Measurements from ENCODE around the gene LRP5. TPM values are rescaled to one million over a fixed set of nuclear protein-coding genes. Genes with fewer than 3 reads are reported as not detected.

Gene LRP5
- total RNA-seq, 4 donors from 2014 or later, result 32.6 to 68.9 (median 42.5) TPM

DNA sequence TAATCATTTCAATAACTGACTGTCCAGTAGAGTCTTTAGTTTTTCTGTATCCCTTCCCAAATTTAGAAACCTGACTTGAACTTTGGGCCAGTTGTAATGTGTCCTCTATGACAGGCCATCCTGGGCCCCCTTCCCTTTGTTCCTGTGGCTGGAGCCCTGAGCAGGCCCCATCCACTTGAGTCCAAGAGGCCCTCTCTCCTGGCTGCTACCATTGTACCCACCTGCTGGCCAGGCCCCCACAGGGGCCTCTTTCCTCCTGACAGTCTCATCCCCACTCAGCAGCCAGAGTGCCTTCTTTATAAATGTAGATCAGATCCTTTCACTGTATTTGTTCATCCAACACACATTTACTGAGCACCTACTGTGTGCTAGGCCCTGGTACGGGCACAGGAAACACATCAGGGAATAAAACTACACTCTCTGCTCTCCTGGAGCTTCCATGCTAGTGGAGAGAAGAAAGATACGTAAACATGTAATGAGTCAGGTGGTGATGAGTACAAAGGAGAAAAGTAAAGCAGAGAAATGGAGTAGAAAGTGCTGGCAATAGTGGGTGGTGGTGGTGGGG, 2.7 kb upstream of the LRP5 start:
- Histone ChIP-seq H3K36me3 (no peaks in the 10 kb centered on the region), H3K27me3 (no peaks in the 10 kb centered on the region), H3K9me3 (no peaks in the 10 kb centered on the region), H3K4me3 (no peak overlapping the region), H3K27ac (peak overlapping the region in 3 of 4 donors; percentile 19 to 29 (median 20)), H3K4me1 (peaks cover 0 to 22% (median 3%) of the 10 kb centered on the region in 3 donors)
- no peak for TF ChIP-seq POLR2A (IDR thresholded peaks at IDR 0.05)
- TF ChIP-seq POLR2AphosphoS5 (IDR thresholded peaks at IDR 0.05), result no peak
- TF ChIP-seq EP300 (IDR thresholded peaks at IDR 0.05), result no peak
- TF ChIP-seq, protein P1, sequence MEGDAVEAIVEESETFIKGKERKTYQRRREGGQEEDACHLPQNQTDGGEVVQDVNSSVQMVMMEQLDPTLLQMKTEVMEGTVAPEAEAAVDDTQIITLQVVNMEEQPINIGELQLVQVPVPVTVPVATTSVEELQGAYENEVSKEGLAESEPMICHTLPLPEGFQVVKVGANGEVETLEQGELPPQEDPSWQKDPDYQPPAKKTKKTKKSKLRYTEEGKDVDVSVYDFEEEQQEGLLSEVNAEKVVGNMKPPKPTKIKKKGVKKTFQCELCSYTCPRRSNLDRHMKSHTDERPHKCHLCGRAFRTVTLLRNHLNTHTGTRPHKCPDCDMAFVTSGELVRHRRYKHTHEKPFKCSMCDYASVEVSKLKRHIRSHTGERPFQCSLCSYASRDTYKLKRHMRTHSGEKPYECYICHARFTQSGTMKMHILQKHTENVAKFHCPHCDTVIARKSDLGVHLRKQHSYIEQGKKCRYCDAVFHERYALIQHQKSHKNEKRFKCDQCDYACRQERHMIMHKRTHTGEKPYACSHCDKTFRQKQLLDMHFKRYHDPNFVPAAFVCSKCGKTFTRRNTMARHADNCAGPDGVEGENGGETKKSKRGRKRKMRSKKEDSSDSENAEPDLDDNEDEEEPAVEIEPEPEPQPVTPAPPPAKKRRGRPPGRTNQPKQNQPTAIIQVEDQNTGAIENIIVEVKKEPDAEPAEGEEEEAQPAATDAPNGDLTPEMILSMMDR (IDR thresholded peaks at IDR 0.05), result no peak
- ATAC-seq, result no peak
- WGBS, 2 donors (ENCODE audit: low coverage in 1 of 2), result 93% methylated on average over 2 of the region's 2 CpGs; no CpG with 5 or more reads in 1 of the 2 donors

DNA sequence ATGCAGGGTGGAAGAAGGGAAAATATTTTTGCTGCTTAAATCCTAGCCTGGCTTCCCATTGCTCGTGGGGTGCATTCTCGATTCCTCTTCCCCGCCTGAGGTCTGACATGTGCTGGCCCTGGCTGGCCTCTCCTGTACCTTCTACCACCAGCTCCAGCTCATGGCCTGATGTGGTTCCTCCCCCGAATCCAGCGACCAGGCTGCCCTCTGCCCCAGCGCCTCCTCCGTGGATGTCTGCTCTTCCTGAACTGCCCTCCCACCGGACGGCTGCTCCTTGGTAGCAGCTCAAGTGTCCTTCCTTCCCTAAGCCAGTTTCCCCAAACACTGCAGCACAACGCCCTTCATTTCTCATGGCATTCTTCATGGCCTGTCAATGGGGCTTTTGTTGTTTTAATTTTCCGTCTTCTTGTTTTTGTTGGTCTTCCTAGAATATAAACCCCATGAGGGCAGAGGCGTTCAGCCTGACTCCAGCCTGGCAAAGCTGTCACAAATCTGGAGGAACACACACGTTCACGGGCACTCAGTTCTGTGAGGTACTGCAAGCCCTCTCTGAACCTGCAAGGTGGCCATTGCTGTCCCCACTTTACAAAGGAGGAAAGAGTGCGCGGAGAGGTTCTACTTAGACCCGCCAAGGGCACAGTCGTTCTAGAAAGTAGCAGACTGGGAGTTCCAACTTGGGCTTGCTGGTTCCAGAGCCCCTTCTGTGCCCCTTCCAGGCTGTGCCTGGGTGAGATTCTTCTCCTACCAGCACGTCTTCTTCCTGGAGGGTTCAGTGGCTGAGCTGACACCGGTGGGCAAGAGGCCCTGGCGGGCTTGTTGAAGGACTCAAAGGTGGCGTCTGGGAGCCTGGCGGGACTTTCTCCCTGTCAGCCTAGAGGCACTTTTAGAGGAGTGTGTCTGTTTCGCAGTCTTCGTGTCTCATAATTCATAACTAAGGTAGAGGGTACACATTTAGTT, 953 bp upstream of the LRP5 start:
- TF ChIP-seq POLR2A (IDR thresholded peaks at IDR 0.05) (no peak), EP300 (IDR thresholded peaks at IDR 0.05) (no peak), POLR2AphosphoS5 (IDR thresholded peaks at IDR 0.05) (no peak)
- TF ChIP-seq, protein P1 (IDR thresholded peaks at IDR 0.05), result no peak
- Histone ChIP-seq H3K27me3 (no peaks in the 10 kb centered on the region), H3K9me3 (no peaks in the 10 kb centered on the region), H3K27ac (peak overlapping the region; percentile 79 to 91 (median 90)), H3K4me1 (peaks cover 0 to 39% (median 17%) of the 10 kb centered on the region in 3 donors), H3K36me3 (no peaks in the 10 kb centered on the region), H3K4me3 (peak overlapping the region in 1 of 2 donors; percentile 87)
- no peak for ATAC-seq
- 65 to 79% methylated on average over 11 to 16 of the region's 25 CpGs for WGBS, 2 donors (ENCODE audit: low coverage in 1 of 2)

DNA sequence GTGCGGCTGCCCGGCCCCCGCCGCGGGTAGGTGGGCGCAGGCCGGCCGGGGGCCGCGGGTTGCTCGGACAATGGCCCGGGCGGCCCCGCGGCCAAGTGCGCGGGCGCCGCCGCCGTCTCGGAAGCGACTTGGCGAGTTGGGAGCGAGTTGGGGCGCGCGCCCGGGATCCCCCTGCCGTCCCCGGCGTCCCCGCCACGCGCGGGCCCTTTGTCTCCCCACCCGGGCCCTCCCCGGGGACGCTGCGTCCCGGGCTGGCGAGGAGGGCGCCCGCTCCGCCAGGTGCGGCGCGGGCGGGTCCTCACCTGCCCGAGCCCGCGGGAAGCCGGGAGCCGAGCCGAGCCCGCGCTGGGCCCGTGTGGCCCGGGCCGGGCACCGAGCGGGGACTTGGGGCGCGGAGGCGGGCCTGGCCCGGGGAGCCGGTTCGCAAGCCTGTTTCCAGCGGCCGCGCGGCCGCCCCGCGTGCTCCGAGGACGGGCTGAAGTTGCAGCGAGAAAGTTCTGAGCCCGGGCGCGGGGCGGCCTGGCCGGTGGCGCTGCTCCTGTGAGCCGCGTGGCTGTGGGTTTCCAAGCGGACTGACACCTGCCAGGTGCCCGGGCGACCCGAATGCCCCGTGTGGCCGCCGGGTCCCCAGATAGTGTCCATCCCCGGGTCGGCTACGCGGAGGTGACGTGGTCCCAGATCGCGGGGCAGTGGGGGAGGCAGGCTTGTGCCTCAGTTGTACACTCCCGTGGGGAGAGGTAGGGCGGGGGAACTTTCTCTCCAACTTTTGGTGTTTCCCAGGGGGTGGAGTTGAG, 586 bp downstream of the LRP5 start:
- ATAC-seq, result peak; percentile 13
- H3K4me1 ChIP-seq, result peaks cover 0 to 55% (median 25%) of the 10 kb centered on the region in 3 donors

DNA sequence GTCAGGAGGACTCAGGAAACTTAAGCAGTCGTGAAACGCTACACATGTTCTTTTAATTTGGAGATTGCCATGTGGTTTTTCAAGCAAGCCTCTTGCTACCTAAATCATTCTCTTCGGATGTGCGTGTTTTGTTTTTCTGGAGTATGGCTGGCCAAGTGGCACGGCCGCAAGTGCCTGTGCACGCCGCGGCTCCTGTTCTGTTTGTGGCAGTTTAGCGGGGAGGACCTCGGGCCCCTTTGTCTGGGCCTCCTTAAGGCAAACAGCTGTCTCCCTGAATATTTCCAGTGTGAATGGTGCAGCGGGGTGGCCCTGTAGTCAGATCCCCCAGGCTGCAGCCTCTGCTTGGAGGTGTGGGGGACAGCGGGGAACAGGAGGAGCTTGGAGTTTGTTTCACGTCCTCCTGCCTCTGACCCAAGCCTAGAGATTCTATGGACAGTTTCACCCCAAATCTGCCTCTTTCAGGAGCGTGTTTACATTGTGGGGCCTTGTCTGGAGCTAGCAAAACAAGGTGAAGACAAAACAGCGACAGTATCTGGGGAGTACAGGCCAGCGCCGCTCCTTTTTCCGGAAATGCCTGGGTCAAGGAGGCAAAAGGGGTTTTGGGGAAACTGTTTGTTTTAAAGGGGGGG, 1.3 kb downstream of the LRP5 start:
- Histone ChIP-seq H3K27me3 (no peaks in the 10 kb centered on the region), H3K4me3 (peak overlapping the region; percentile 67 to 87), H3K9me3 (no peaks in the 10 kb centered on the region), H3K27ac (peak overlapping the region; percentile 89 to 92 (median 90)), H3K36me3 (no peaks in the 10 kb centered on the region), H3K4me1 (peaks cover 0 to 59% (median 25%) of the 10 kb centered on the region in 3 donors)
- ATAC-seq, result no peak
- WGBS, 2 donors (ENCODE audit: low coverage in 1 of 2), result 3 to 4% methylated on average over 7 to 9 of the region's 19 CpGs
- TF ChIP-seq, protein P1 (IDR thresholded peaks at IDR 0.05), result no peak
- no peak for TF ChIP-seq EP300 (IDR thresholded peaks at IDR 0.05)
- no peak for TF ChIP-seq POLR2A (IDR thresholded peaks at IDR 0.05)
- TF ChIP-seq POLR2AphosphoS5 (IDR thresholded peaks at IDR 0.05), result no peak

More for the DNA sequence above, 586 bp downstream of the LRP5 start:
- TF ChIP-seq POLR2AphosphoS5 (IDR thresholded peaks at IDR 0.05) (no peak), POLR2A (IDR thresholded peaks at IDR 0.05) (no peak), EP300 (IDR thresholded peaks at IDR 0.05) (no peak)
- TF ChIP-seq, protein P1 (IDR thresholded peaks at IDR 0.05), result no peak
- Histone ChIP-seq H3K4me3 (peak overlapping the region; percentile 67 to 87), H3K27ac (peak overlapping the region; percentile 89 to 92 (median 90)), H3K9me3 (no peaks in the 10 kb centered on the region), H3K36me3 (no peaks in the 10 kb centered on the region), H3K27me3 (no peaks in the 10 kb centered on the region)
- 0% methylated on average over 9 of the region's 102 CpGs; no CpG with 5 or more reads in 1 of the 2 donors for WGBS, 2 donors (ENCODE audit: low coverage in 1 of 2)

Measured in gastroesophageal sphincter (tissue), 4 donors.